Lung (tissue), 12 donors: ENCODE results near the gene KDM2B. TPM values are rescaled to one million over a fixed set of nuclear protein-coding genes. Genes with fewer than 3 reads are reported as not detected.

Source experiments
- ATAC-seq: fragments of 200-7000 bp; cut with Tn5 transposase; one replicate; pipeline ENCODE4 v1.9.1; 2020; ENCODE audit warnings: moderate number of reproducible peaks; ENCODE audit not compliant: insufficient read depth, low FRiP score
- DNase-seq, 3 donors: peaks; one replicate each; pipeline ENCODE4 v3.0.0-alpha.2; 2013 to 2017
- H3K27ac ChIP-seq, 2 donors: one replicate each; pipeline ENCODE4 v1.5.1; 2013; ENCODE audit warnings: mild to moderate bottlenecking in 2 of 2, moderate library complexity in 2 of 2, control low read depth in 1 of 2, inconsistent platforms in 1 of 2, low read depth in 1 of 2, low read length in 1 of 2
- H3K27me3 ChIP-seq, 3 donors: one replicate each; pipeline ENCODE4 v1.5.1; 2013; ENCODE audit warnings: low read length in 2 of 3; ENCODE audit not compliant: control insufficient read depth in 3 of 3, insufficient read depth in 3 of 3
- H3K36me3 ChIP-seq, 4 donors: one replicate each; pipeline ENCODE4 v1.5.1; 2013; ENCODE audit warnings: low read length in 4 of 4, mild to moderate bottlenecking in 1 of 4, moderate library complexity in 1 of 4; ENCODE audit not compliant: control insufficient read depth in 4 of 4, insufficient read depth in 4 of 4
- H3K4me1 ChIP-seq, 5 donors: one replicate each; pipeline ENCODE4 v1.5.1; 2013; ENCODE audit warnings: low read length in 5 of 5, mild to moderate bottlenecking in 2 of 5, moderate library complexity in 1 of 5; ENCODE audit not compliant: control insufficient read depth in 5 of 5, insufficient read depth in 5 of 5
- H3K4me3 ChIP-seq: one replicate; pipeline ENCODE4 v1.5.1; 2013; ENCODE audit warnings: mild to moderate bottlenecking, control low read depth, moderate library complexity
- H3K9ac ChIP-seq, 2 donors: one replicate each; pipeline ENCODE4 v1.5.1; 2013; ENCODE audit warnings: low read length in 2 of 2, control low read depth in 1 of 2; ENCODE audit not compliant: insufficient read depth in 1 of 2
- H3K9me3 ChIP-seq, 4 donors: one replicate each; pipeline ENCODE4 v1.5.1; 2013; ENCODE audit warnings: low read length in 3 of 4, mild to moderate bottlenecking in 1 of 4, moderate library complexity in 1 of 4; ENCODE audit not compliant: control insufficient read depth in 4 of 4, insufficient read depth in 3 of 4
- CTCF ChIP-seq: IDR thresholded peaks from 2 replicates; pipeline ENCODE4 v1.5.1; 2012; ENCODE audit warnings: mild to moderate bottlenecking; ENCODE audit errors: control extremely low read depth, extremely low read depth
- WGBS, 2 donors: extraction: QIAGEN DNeasy Blood & Tissue Kit; methylation state at CpG; one replicate each; pipeline ENCODE4 v1.1.7; 2013; 5-methylcytosine and 5-hydroxymethylcytosine counted together
- polyA plus RNA-seq, 2 donors: library from polyadenylated mRNA; stranded (reverse); fragments of 200-250 nt; gene quantifications; one replicate each; pipeline ENCODE4 v1.2.1, GENCODE V29; 2013
- total RNA-seq, 2 donors: library from RNA; depleted of rRNA in 1 of 2; stranded (reverse); fragments of >200 nt in 1 of 2; gene quantifications; one replicate each; pipeline ENCODE4 v1.2.1, GENCODE V29; 2014 to 2021
- donor health status: control.
- donor health status: control.
- donor health status: Bipolar disorder and iron deficiency.
- donor health status: healthy.
- donor health status: DM: yes; HTN: yes; CAD: no.

Gene KDM2B
- total and polyA plus RNA-seq, 4 donors = 13.8 to 44.5 (median 24.6) TPM

DNA sequence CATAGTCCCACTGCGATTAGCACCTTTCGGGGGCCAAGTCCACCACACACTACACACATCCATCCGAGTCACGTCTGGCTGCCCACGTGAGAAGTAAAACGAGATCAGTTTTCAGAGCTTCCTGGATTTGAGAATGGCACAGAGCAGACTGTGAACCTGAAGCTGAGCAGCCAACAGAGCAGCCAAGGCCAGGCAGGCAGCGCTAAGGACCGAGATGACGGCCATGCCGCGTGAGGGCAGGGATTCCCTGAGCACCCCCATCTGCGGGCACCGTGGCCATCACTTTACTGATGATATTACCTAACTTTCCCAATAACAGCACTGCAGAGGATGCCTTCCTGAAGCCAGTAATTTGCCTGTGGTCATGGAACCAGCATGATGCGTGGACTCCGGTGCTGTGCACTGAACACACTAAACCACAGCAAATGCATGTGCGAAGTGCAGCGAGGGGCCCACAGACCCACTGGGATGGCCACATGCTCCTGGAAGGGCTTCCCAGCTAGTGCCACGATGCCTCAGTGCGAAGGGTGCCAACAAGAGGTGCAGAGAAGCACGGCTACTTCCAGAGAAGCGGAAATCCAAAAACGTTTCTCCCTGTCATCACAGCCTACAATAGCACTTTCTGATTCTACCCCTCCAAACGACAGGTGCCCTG, 124.9 kb downstream of the KDM2B start:
- WGBS, 2 donors = 92 to 95% methylated on average over 23 of the region's 23 CpGs
- TF ChIP-seq CTCF = no peak
- no peak overlapping the region for H3K4me3 ChIP-seq

DNA sequence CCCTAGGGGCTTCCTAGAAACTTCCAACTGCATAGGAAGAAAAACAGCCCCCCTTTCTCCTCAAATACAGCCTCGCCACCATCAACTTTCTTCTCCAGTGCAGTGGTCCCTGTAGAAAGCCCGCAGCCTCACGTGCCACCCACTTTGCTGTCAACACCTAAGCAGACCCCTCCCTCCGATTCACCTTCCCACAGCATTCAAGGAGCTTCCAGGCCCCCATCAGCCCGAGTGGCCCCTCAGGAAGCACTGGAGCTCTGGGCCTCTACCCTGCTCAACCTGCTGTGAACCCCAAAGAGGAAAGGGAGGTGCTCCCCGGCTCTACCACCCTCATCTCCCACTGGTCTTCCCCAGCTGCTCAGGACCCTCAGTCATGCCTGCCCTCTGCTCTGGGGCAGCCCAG, 125.9 kb downstream of the KDM2B start:
- no peak overlapping the region for H3K27ac ChIP-seq
- H3K27me3 ChIP-seq = no peaks in the 10 kb centered on the region
- peaks cover 0 to 11% (median 0%) of the 10 kb centered on the region in 5 donors for H3K4me1 ChIP-seq
- H3K4me3 ChIP-seq = no peak overlapping the region
- no peak overlapping the region for H3K9ac ChIP-seq
- peaks cover 0 to 18% (median 3%) of the 10 kb centered on the region in 4 donors for H3K36me3 ChIP-seq
- DNase-seq (no peak), ATAC-seq (no peak)
- no peaks in the 10 kb centered on the region for H3K9me3 ChIP-seq
- TF ChIP-seq CTCF = no peak
- WGBS, 2 donors = 87 to 90% methylated on average over 6 of the region's 6 CpGs

More for the DNA sequence above, 124.9 kb downstream of the KDM2B start:
- Histone ChIP-seq H3K4me1 (peaks cover 0 to 11% (median 0%) of the 10 kb centered on the region in 5 donors), H3K27me3 (no peaks in the 10 kb centered on the region), H3K27ac (no peak overlapping the region), H3K9ac (no peak overlapping the region), H3K9me3 (no peaks in the 10 kb centered on the region), H3K36me3 (peaks cover 0 to 16% (median 3%) of the 10 kb centered on the region in 4 donors)
- DNase-seq (no peak), ATAC-seq (no peak)

DNA sequence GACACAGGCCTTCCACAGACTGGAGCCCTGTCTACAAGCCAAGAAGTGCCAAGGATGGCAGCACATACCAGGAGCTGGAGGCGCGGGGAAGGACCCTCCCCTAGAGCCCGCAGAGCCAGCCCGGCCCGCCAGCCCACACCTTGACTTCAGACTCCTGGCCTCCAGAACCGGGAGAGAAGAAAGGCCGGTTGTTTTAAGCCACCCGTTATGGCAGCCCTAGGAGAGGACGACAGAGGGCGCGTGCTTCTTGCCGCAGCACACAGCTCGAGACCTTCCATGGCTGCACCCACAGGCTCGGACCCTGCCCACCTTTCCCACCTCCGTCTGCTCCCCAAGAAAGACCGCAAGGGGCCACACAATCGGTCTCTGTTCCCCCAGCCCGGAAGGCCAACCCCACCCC, 127.2 kb downstream of the KDM2B start:
- no peak overlapping the region for H3K27ac ChIP-seq
- 94% methylated on average over 18 of the region's 18 CpGs for WGBS, 2 donors

More for the DNA sequence above, 127.2 kb downstream of the KDM2B start:
- ATAC-seq (no peak), DNase-seq (no peak)
- Histone ChIP-seq H3K4me1 (peaks cover 0 to 11% (median 0%) of the 10 kb centered on the region in 5 donors), H3K27me3 (no peaks in the 10 kb centered on the region), H3K36me3 (peaks cover 0 to 21% (median 5%) of the 10 kb centered on the region in 4 donors), H3K4me3 (no peak overlapping the region), H3K9me3 (no peaks in the 10 kb centered on the region), H3K9ac (no peak overlapping the region)
- TF ChIP-seq CTCF = no peak
